ENCODE results near the gene TNFSF13.

- no peak for TF ChIP-seq CTCF (IDR thresholded peaks at IDR 0.05; ENCODE audit: low read depth, low read length, poor library complexity, severe bottlenecking)
- TF ChIP-seq EZH2phosphoT487 (IDR thresholded peaks at IDR 0.05; ENCODE audit: borderline replicate concordance, low read length) = no peak
These were observed 4.7 kb downstream of the TNFSF13 start for GRCh38 chr17:7563115-7563869.
